Neuronal stem cell (in vitro differentiated cells): ENCODE measurements around the gene DRAP1.

Source experiments
- DNase-seq: peaks from one replicate; pipeline ENCODE4 v3.0.0-alpha.2; 2013; ENCODE audit warnings: low spot score
- H2AFZ ChIP-seq: one replicate; pipeline ENCODE4 v1.6.1; 2013; ENCODE audit warnings: mild to moderate bottlenecking, low read length, inconsistent platforms
- H2AK5ac ChIP-seq: 2 replicates; pipeline ENCODE4 v1.6.1; 2013; ENCODE audit warnings: low read depth, mild to moderate bottlenecking, inconsistent platforms, low read length, moderate library complexity, mixed read lengths
- H2BK120ac ChIP-seq: 2 replicates; pipeline ENCODE4 v1.6.1; 2013; ENCODE audit warnings: low read depth, mild to moderate bottlenecking, inconsistent platforms, low read length, moderate library complexity, mixed read lengths
- H2BK12ac ChIP-seq: one replicate; pipeline ENCODE4 v1.6.1; 2013; ENCODE audit warnings: low read length, inconsistent platforms
- H2BK15ac ChIP-seq: 2 replicates; pipeline ENCODE4 v1.6.1; 2013; ENCODE audit warnings: mild to moderate bottlenecking, low read length, inconsistent platforms, mixed read lengths
- H2BK5ac ChIP-seq: one replicate; pipeline ENCODE4 v1.6.1; 2013; ENCODE audit warnings: inconsistent platforms, mild to moderate bottlenecking, low read length, moderate library complexity
- H3K14ac ChIP-seq: one replicate; pipeline ENCODE4 v1.6.1; 2013; ENCODE audit warnings: low read length, inconsistent platforms
- H3K18ac ChIP-seq: 2 replicates; pipeline ENCODE4 v1.6.1; 2013; ENCODE audit warnings: low read length, inconsistent platforms
- H3K23ac ChIP-seq: 2 replicates; pipeline ENCODE4 v1.6.1; 2013; ENCODE audit warnings: low read depth, mild to moderate bottlenecking, mixed read lengths, low read length, inconsistent platforms; ENCODE audit not compliant: poor library complexity
- H3K27ac ChIP-seq: replicated peaks from 3 replicates; pipeline ENCODE4 v1.5.1; 2013; ENCODE audit warnings: low read length, inconsistent platforms
- H3K27me3 ChIP-seq, 3 experiments: 2 replicates each; pipeline ENCODE4 v1.6.1; 2013; ENCODE audit warnings: low read length in 3 of 3, mild to moderate bottlenecking in 2 of 3, inconsistent platforms in 1 of 3, low read depth in 1 of 3, mixed read lengths in 1 of 3, moderate library complexity in 1 of 3; ENCODE audit not compliant: control insufficient read depth in 3 of 3, insufficient read depth in 3 of 3
- H3K36me3 ChIP-seq, 2 donors: replicated peaks in 1 of 2; 2 replicates each; pipeline ENCODE4 v1.6.1; 2013; ENCODE audit warnings: low read length in 2 of 2; ENCODE audit not compliant: control insufficient read depth in 2 of 2, insufficient read depth in 2 of 2
- H3K4ac ChIP-seq: 2 replicates; pipeline ENCODE4 v1.6.1; 2013; ENCODE audit warnings: inconsistent platforms, mild to moderate bottlenecking, low read length, moderate library complexity
- H3K4me1 ChIP-seq, 2 donors: 1 replicate in 1 of 2; 2 replicates in 1 of 2; pipeline ENCODE4 v1.6.1; 2013; ENCODE audit warnings: low read length in 2 of 2, low read depth in 1 of 2; ENCODE audit not compliant: control insufficient read depth in 2 of 2, insufficient read depth in 1 of 2
- H3K4me2 ChIP-seq: one replicate; pipeline ENCODE4 v1.6.1; 2013; ENCODE audit warnings: mild to moderate bottlenecking, low read length, inconsistent platforms; ENCODE audit not compliant: insufficient read depth, poor library complexity, severe bottlenecking
- H3K4me3 ChIP-seq, 2 donors: 2 replicates each; pipeline ENCODE4 v1.5.1; 2013; ENCODE audit warnings: low read length in 2 of 2, mild to moderate bottlenecking in 2 of 2, inconsistent platforms in 1 of 2, moderate library complexity in 1 of 2
- H3K79me1 ChIP-seq: one replicate; pipeline ENCODE4 v1.6.1; 2013; ENCODE audit warnings: low read depth, mild to moderate bottlenecking, inconsistent platforms, low read length, moderate library complexity
- H3K9ac ChIP-seq: one replicate; pipeline ENCODE4 v1.6.1; 2013; ENCODE audit warnings: mild to moderate bottlenecking, low read depth, low read length, inconsistent platforms; ENCODE audit not compliant: poor library complexity
- H3K9me3 ChIP-seq, 2 donors: replicated peaks in 1 of 2; 2 replicates each; pipeline versions ENCODE3 to v1.6.1; 2013; ENCODE audit warnings: low read length in 2 of 2, mild to moderate bottlenecking in 2 of 2, inconsistent platforms in 1 of 2, low read depth in 1 of 2, mixed read lengths in 1 of 2, moderate library complexity in 1 of 2; ENCODE audit not compliant: control insufficient read depth in 2 of 2, insufficient read depth in 1 of 2
- H4K8ac ChIP-seq: one replicate; pipeline ENCODE4 v1.6.1; 2013; ENCODE audit warnings: low read depth, mild to moderate bottlenecking, inconsistent platforms, low read length, moderate library complexity
- H4K91ac ChIP-seq: one replicate; pipeline ENCODE4 v1.6.1; 2013; ENCODE audit warnings: low read length, low read depth, mild to moderate bottlenecking, inconsistent platforms; ENCODE audit not compliant: poor library complexity
- WGBS, 2 donors: extraction: QIAGEN DNeasy Blood & Tissue Kit; methylation state at CpG; one replicate each; pipeline ENCODE4 v1.1.7; 2013; ENCODE audit warnings: missing lambda C conversion rate in 2 of 2, mixed read lengths in 1 of 2; ENCODE audit not compliant: insufficient read length in 2 of 2, insufficient replicate concordance in 1 of 2; ENCODE audit errors: extremely low coverage in 2 of 2; 5-methylcytosine and 5-hydroxymethylcytosine counted together

The DRAP1 gene

GRCh38 chr11:65958291-65958690, 39.1 kb downstream of the DRAP1 start:
- H2BK120ac ChIP-seq = no peak overlapping the region
- no peak for DNase-seq
- no peak overlapping the region for H3K27ac ChIP-seq
- no peaks in the 10 kb centered on the region for H3K9me3 ChIP-seq
- H3K18ac ChIP-seq = no peak overlapping the region
- H3K36me3 ChIP-seq = peaks cover 0 to 6% of the 10 kb centered on the region in 2 donors
- no peak overlapping the region for H2AFZ ChIP-seq
- H3K4me3 ChIP-seq = no peak overlapping the region
- H4K91ac ChIP-seq = no peak overlapping the region
- WGBS, 2 donors = no CpG with 5 or more reads among the region's 4 CpGs
- no peak overlapping the region for H3K4ac ChIP-seq
- H2BK15ac ChIP-seq = no peak overlapping the region
- no peak overlapping the region for H2AK5ac ChIP-seq
- no peak overlapping the region for H3K14ac ChIP-seq
- H3K79me1 ChIP-seq = peaks cover 6% of the 10 kb centered on the region
- H3K27me3 ChIP-seq = no peaks in the 10 kb centered on the region
- H4K8ac ChIP-seq = no peak overlapping the region
- no peak overlapping the region for H2BK5ac ChIP-seq
- H2BK12ac ChIP-seq = no peak overlapping the region
- H3K4me2 ChIP-seq = no peak overlapping the region
- peaks cover 5 to 9% of the 10 kb centered on the region in 2 donors for H3K4me1 ChIP-seq
- peak overlapping the region; percentile 38 for H3K9ac ChIP-seq
- H3K23ac ChIP-seq = no peak overlapping the region

DNA sequence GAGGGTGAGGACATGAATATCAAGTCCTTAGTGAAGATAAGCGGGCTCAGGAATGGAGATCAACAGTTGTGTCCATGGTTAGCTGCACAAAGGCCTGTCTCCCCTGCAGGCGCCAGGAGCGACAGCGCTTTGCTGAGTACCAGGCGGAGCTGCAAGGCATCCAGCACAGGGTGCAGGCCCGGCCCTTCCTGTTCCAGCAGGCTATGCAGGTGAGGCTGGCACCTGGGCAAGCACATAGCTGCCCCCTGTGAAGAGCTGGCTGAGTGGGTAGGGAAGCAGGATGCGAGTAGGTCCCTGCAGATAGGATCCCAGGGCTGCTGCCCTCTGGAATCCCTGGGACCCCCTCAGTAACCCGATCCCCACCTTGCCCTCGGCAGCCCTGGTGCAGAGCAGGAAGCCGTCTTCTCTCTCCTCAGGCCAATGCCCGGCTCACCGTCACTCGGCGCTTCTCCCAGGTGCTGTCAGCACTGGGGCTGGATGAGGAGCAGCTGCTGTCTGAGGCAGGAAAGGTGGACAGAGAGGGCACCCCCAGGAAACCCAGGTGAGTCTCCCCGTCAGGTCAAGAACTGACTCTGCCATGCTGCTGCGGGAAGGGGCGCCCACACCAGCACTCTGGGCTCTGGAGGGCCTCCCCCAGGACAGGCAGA, 39.7 kb downstream of the DRAP1 start:
- Histone ChIP-seq H3K23ac (no peak overlapping the region), H2BK15ac (no peak overlapping the region), H3K27ac (no peak overlapping the region), H2BK12ac (peak overlapping the region; percentile 59), H3K27me3 (no peaks in the 10 kb centered on the region), H3K36me3 (peaks cover 0 to 9% of the 10 kb centered on the region in 2 donors), H2BK5ac (no peak overlapping the region), H2AFZ (no peak overlapping the region), H3K4me2 (no peak overlapping the region), H3K4me3 (no peak overlapping the region), H3K9ac (no peak overlapping the region), H3K9me3 (no peaks in the 10 kb centered on the region), H3K18ac (no peak overlapping the region), H3K4ac (no peak overlapping the region), H2AK5ac (no peak overlapping the region), H3K4me1 (peaks cover 5 to 9% of the 10 kb centered on the region in 2 donors), H3K14ac (no peak overlapping the region), H4K8ac (no peak overlapping the region), H2BK120ac (no peak overlapping the region), H4K91ac (no peak overlapping the region), H3K79me1 (peaks cover 9% of the 10 kb centered on the region)
- DNase-seq = no peak
- no CpG with 5 or more reads among the region's 17 CpGs for WGBS, 2 donors

DNA sequence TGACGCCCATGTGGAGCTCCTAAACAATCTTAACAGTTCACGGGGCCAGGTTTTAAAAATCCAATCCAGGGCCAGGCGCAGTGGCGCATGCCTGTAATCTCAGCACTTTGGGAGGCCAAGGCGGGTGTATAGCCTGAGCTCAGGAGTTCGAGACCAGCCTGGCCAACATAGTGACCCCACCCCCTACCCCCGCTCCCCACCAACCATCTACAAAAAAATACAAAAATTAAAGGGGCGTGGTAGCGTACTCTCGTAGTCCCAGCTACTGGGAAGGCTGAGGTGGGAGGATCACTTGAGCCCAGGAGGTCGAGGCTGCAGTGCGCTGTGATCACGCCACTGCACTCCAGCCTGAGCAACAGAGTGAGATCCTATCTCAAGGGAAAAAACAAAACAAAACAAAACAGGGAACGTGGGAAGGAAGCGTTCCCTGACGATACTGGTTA, 41.6 kb downstream of the DRAP1 start:
- Histone ChIP-seq H3K14ac (no peak overlapping the region), H3K79me1 (peaks cover 11% of the 10 kb centered on the region), H2AFZ (peak overlapping the region; percentile 57), H3K4me2 (peak overlapping the region; percentile 80), H3K4me1 (peaks cover 5 to 9% of the 10 kb centered on the region in 2 donors), H3K9me3 (no peaks in the 10 kb centered on the region), H3K9ac (peak overlapping the region; percentile 83), H3K27ac (peak overlapping the region; percentile 82), H4K8ac (no peak overlapping the region), H2BK15ac (no peak overlapping the region), H3K36me3 (peaks cover 16 to 28% of the 10 kb centered on the region in 2 donors), H2AK5ac (peak overlapping the region; percentile 93), H3K4ac (no peak overlapping the region), H2BK120ac (no peak overlapping the region), H2BK12ac (no peak overlapping the region), H3K23ac (peak overlapping the region; percentile 93), H3K27me3 (no peaks in the 10 kb centered on the region), H3K4me3 (peak overlapping the region; percentile 53 to 80), H3K18ac (peak overlapping the region; percentile 20), H2BK5ac (no peak overlapping the region), H4K91ac (no peak overlapping the region)
- DNase-seq = no peak
- WGBS, 2 donors = no CpG with 5 or more reads among the region's 16 CpGs

DNA sequence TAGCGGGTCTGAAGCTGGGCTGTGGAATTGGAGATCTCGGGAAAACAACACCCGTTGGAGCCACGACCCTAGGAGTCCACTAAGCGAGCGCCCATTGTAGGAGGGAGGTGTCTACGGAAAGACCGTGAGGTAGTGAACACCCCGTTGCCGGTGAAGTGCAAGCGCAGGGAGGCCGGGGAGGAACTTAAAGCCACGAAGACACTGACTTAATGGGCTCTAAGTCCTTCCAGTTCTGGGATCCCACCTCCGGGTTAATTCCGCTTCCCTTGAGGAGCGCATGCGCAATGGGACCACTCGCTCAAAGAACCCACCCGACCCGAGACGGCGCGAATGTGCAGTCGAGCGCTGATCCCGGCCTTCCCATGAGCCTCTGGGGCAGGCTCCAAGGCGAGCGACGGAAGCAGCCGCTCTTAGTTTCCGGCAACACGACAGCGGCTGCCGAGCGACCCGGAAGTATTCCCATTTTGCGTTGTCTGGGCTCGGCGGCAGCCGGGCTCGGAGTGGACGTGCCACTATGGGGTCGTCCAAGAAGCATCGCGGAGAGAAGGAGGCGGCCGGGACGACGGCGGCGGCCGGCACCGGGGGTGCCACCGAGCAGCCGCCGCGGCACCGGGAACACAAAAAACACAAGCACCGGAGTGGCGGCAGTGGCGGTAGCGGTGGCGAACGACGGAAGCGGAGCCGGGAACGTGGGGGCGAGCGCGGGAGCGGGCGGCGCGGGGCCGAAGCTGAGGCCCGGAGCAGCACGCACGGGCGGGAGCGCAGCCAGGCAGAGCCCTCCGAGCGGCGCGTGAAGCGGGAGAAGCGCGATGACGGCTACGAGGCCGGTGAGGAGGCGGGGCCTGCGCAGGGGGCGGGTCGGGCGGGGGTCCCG, 42.3 kb downstream of the DRAP1 start, which contains the start of gene SART1:
Gene SART1 (plus strand): TSS at position 468 of the 874 bp plus-strand sequence. CDS start 47 bp downstream, at position 515.
- peaks cover 13% of the 10 kb centered on the region for H3K79me1 ChIP-seq
- H4K8ac ChIP-seq = no peak within 1 kb of the TSS
- H3K4ac ChIP-seq = no peak within 1 kb of the TSS
- no peak within 1 kb of the TSS for H4K91ac ChIP-seq
- peaks cover 21 to 35% of the 10 kb centered on the region in 2 donors for H3K36me3 ChIP-seq
- H2BK5ac ChIP-seq = peak within 1 kb of the TSS; percentile 84
- H3K27ac ChIP-seq = peak within 1 kb of the TSS; percentile 82
- DNase-seq = peak; percentile 98
- no CpG with 5 or more reads among the region's 97 CpGs for WGBS, 2 donors
- peak within 1 kb of the TSS; percentile 80 for H3K4me2 ChIP-seq
- H3K9me3 ChIP-seq = no peaks in the 10 kb centered on the region
- H2BK12ac ChIP-seq = no peak within 1 kb of the TSS
- H2BK120ac ChIP-seq = no peak within 1 kb of the TSS
- peak within 1 kb of the TSS; percentile 95 for H2AK5ac ChIP-seq
- peak within 1 kb of the TSS; percentile 53 to 99 for H3K4me3 ChIP-seq
- peak within 1 kb of the TSS; percentile 81 for H3K18ac ChIP-seq
- H3K14ac ChIP-seq = no peak within 1 kb of the TSS
- peak within 1 kb of the TSS; percentile 99 for H3K9ac ChIP-seq
- peak within 1 kb of the TSS; percentile 93 for H3K23ac ChIP-seq
- peak within 1 kb of the TSS; percentile 91 for H2AFZ ChIP-seq
- no peak within 1 kb of the TSS for H2BK15ac ChIP-seq
- H3K27me3 ChIP-seq = no peaks in the 10 kb centered on the region
- H3K4me1 ChIP-seq = peaks cover 5 to 9% of the 10 kb centered on the region in 2 donors
